ENCODE data around the gene CABCOCO1. TPM values are rescaled to one million over a fixed set of nuclear protein-coding genes. Genes with fewer than 3 reads are reported as not detected.
"Not testable (repeated sequence)": the region's sequence is repeated elsewhere in the genome, so short reads cannot be mapped to it uniquely, and the experiment has no call there.

The CABCOCO1 gene
- total RNA-seq, 8 experiments from 2014 or later = 0.63 to 12.5 (median 1.3) TPM

GRCh38 chr10:61731638-61732037 is 68.9 kb downstream of the CABCOCO1 start:
- Histone ChIP-seq H3K4me1 (replicated peaks in 1 of 2) (no peaks in the 10 kb centered on the region), H3K27ac (no peak overlapping the region), H3K4me3 (no peak overlapping the region)
- WGBS, 10 experiments = 0 to 100% (median 76%) methylated on average over 1 of the region's 1 CpG; no CpG with 5 or more reads in 2 of the 10 experiments
- in situ Hi-C loops (cut with MboI; ENCODE audit: low pct_unique_long_range_greater_than_20kb in 2 of 9, low sequenced_read_pairs in 9 of 9, unreplicated experiment in 9 of 9) = loop anchor here in 1 of 9 experiments (25.0 kb wide), 2 partner anchors 594 to 919 kb away; no protein-coding TSS in a partner anchor
- no peak for ATAC-seq (replicated peaks in 6 of 8)

- 47 to 96% (median 68%) methylated on average over 2 to 4 of the region's 4 CpGs; no CpG with 5 or more reads in 1 of the 10 experiments for WGBS, 10 experiments
- Histone ChIP-seq H3K4me3 (no peak overlapping the region), H3K27ac (no peak overlapping the region), H3K4me1 (replicated peaks in 1 of 2) (no peaks in the 10 kb centered on the region)
- ATAC-seq (replicated peaks in 6 of 8) = no peak
- in situ Hi-C loops (cut with MboI; ENCODE audit: low pct_unique_long_range_greater_than_20kb in 2 of 9, low sequenced_read_pairs in 9 of 9, unreplicated experiment in 9 of 9) = loop anchor here in 1 of 9 experiments (25.0 kb wide), 2 partner anchors 595 to 920 kb away; no protein-coding TSS in a partner anchor
Observed at GRCh38 chr10:61732629-61733278, 70.0 kb downstream of the CABCOCO1 start.

- no peak overlapping the region for H3K27ac ChIP-seq
- no peaks in the 10 kb centered on the region for H3K4me1 ChIP-seq (replicated peaks in 1 of 2)
- WGBS, 10 experiments = 25 to 100% (median 79%) methylated on average over 1 of the region's 1 CpG
- no peak overlapping the region for H3K4me3 ChIP-seq
- in situ Hi-C loops (cut with MboI; ENCODE audit: low pct_unique_long_range_greater_than_20kb in 2 of 9, low sequenced_read_pairs in 9 of 9, unreplicated experiment in 9 of 9) = loop anchor here in 1 of 9 experiments (25.0 kb wide), 2 partner anchors 596 to 921 kb away; no protein-coding TSS in a partner anchor
- ATAC-seq (replicated peaks in 6 of 8) = peak in 2 of 8 experiments; percentile 27 to 33
Observed at GRCh38 chr10:61733358-61733940, 70.7 kb downstream of the CABCOCO1 start.

GRCh38 chr10:61735882-61736281 is 73.2 kb downstream of the CABCOCO1 start:
- H3K4me1 ChIP-seq (replicated peaks in 1 of 2) = no peaks in the 10 kb centered on the region
- WGBS, 10 experiments = 66 to 100% (median 90%) methylated on average over 1 to 3 of the region's 3 CpGs; no CpG with 5 or more reads in 1 of the 10 experiments
- H3K4me3 ChIP-seq = no peak overlapping the region
- in situ Hi-C loops (cut with MboI; ENCODE audit: low pct_unique_long_range_greater_than_20kb in 2 of 9, low sequenced_read_pairs in 9 of 9, unreplicated experiment in 9 of 9) = loop anchor here in 1 of 9 experiments (25.0 kb wide), 2 partner anchors 599 to 924 kb away; no protein-coding TSS in a partner anchor
- ATAC-seq (replicated peaks in 6 of 8) = no peak
- H3K27ac ChIP-seq = no peak overlapping the region

GRCh38 chr10:61737455-61737854 is 74.7 kb downstream of the CABCOCO1 start:
- not testable (repeated sequence) for ATAC-seq (replicated peaks in 6 of 8); H3K4me3 ChIP-seq; H3K4me1 ChIP-seq (replicated peaks in 1 of 2); H3K27ac ChIP-seq
- WGBS, 10 experiments = 33 to 100% (median 100%) methylated on average over 1 to 6 of the region's 6 CpGs; no CpG with 5 or more reads in 1 of the 10 experiments
- in situ Hi-C loops (cut with MboI; ENCODE audit: low pct_unique_long_range_greater_than_20kb in 2 of 9, low sequenced_read_pairs in 9 of 9, unreplicated experiment in 9 of 9) = loop anchor here in 1 of 9 experiments (25.0 kb wide), 2 partner anchors 600 to 925 kb away; no protein-coding TSS in a partner anchor

- WGBS, 10 experiments = 22 to 100% (median 90%) methylated on average over 1 of the region's 1 CpG; no CpG with 5 or more reads in 1 of the 10 experiments
- Histone ChIP-seq H3K27ac (no peak overlapping the region), H3K4me1 (replicated peaks in 1 of 2) (peaks cover 0 to 13% of the 10 kb centered on the region in 2 donors), H3K4me3 (no peak overlapping the region)
- in situ Hi-C loops (cut with MboI; ENCODE audit: low pct_unique_long_range_greater_than_20kb in 2 of 9, low sequenced_read_pairs in 9 of 9, unreplicated experiment in 9 of 9) = loop anchor here in 1 of 9 experiments (25.0 kb wide), 2 partner anchors 606 to 931 kb away; no protein-coding TSS in a partner anchor
- no peak for ATAC-seq (replicated peaks in 6 of 8)
Observed at GRCh38 chr10:61742812-61743211, 80.1 kb downstream of the CABCOCO1 start.

- Histone ChIP-seq H3K4me3 (no peak overlapping the region), H3K4me1 (replicated peaks in 1 of 2) (peaks cover 0 to 13% of the 10 kb centered on the region in 2 donors), H3K27ac (no peak overlapping the region)
- 86 to 100% (median 100%) methylated on average over 1 of the region's 1 CpG; no CpG with 5 or more reads in 3 of the 10 experiments for WGBS, 10 experiments
- no peak for ATAC-seq (replicated peaks in 6 of 8)
- in situ Hi-C loops (cut with MboI; ENCODE audit: low pct_unique_long_range_greater_than_20kb in 2 of 9, low sequenced_read_pairs in 9 of 9, unreplicated experiment in 9 of 9) = loop anchor here in 1 of 9 experiments (25.0 kb wide), 2 partner anchors 607 to 932 kb away; no protein-coding TSS in a partner anchor
Observed at GRCh38 chr10:61744469-61744868, 81.7 kb downstream of the CABCOCO1 start.

- in situ Hi-C loops (cut with MboI; ENCODE audit: low pct_unique_long_range_greater_than_20kb in 2 of 9, low sequenced_read_pairs in 9 of 9, unreplicated experiment in 9 of 9) = loop anchor here in 1 of 9 experiments (25.0 kb wide), 2 partner anchors 609 to 934 kb away; no protein-coding TSS in a partner anchor
- ATAC-seq (replicated peaks in 6 of 8) = peak in 5 of 8 experiments; percentile 92 to 98 (median 97)
- Histone ChIP-seq H3K4me3 (no peak overlapping the region), H3K27ac (no peak overlapping the region), H3K4me1 (replicated peaks in 1 of 2) (peaks cover 0 to 13% of the 10 kb centered on the region in 2 donors)
- 33 to 95% (median 58%) methylated on average over 1 to 2 of the region's 2 CpGs; no CpG with 5 or more reads in 1 of the 10 experiments for WGBS, 10 experiments
Observed at GRCh38 chr10:61746377-61746776, 83.6 kb downstream of the CABCOCO1 start.

- Histone ChIP-seq H3K4me1 (replicated peaks in 1 of 2) (peaks cover 0 to 17% of the 10 kb centered on the region in 2 donors), H3K27ac (no peak overlapping the region), H3K4me3 (no peak overlapping the region)
- in situ Hi-C loops (cut with MboI; ENCODE audit: low pct_unique_long_range_greater_than_20kb in 2 of 9, low sequenced_read_pairs in 9 of 9, unreplicated experiment in 9 of 9) = loop anchor here in 1 of 9 experiments (25.0 kb wide), 2 partner anchors 610 to 935 kb away; no protein-coding TSS in a partner anchor
- ATAC-seq (replicated peaks in 6 of 8) = no peak
- 83 to 100% (median 95%) methylated on average over 1 to 2 of the region's 2 CpGs for WGBS, 10 experiments
Observed at GRCh38 chr10:61747307-61747706, 84.6 kb downstream of the CABCOCO1 start.

GRCh38 chr10:61749291-61749690 is 86.6 kb downstream of the CABCOCO1 start:
- no peak for ATAC-seq (replicated peaks in 6 of 8)
- Histone ChIP-seq H3K4me3 (no peak overlapping the region), H3K27ac (no peak overlapping the region), H3K4me1 (replicated peaks in 1 of 2) (peaks cover 0 to 17% of the 10 kb centered on the region in 2 donors)
- WGBS, 10 experiments = 83 to 100% (median 99%) methylated on average over 1 to 3 of the region's 3 CpGs
- in situ Hi-C loops (cut with MboI; ENCODE audit: low pct_unique_long_range_greater_than_20kb in 2 of 9, low sequenced_read_pairs in 9 of 9, unreplicated experiment in 9 of 9) = loop anchor here in 1 of 9 experiments (25.0 kb wide), 2 partner anchors 612 to 937 kb away; no protein-coding TSS in a partner anchor

GRCh38 chr10:61750943-61751471 is 88.3 kb downstream of the CABCOCO1 start:
- ATAC-seq (replicated peaks in 6 of 8) = peak in 3 of 8 experiments; percentile 70 to 82 (median 78)
- Histone ChIP-seq H3K4me3 (no peak overlapping the region), H3K4me1 (replicated peaks in 1 of 2) (peaks cover 0 to 17% of the 10 kb centered on the region in 2 donors), H3K27ac (no peak overlapping the region)
- 64 to 100% (median 95%) methylated on average over 1 to 6 of the region's 6 CpGs for WGBS, 10 experiments
- in situ Hi-C loops (cut with MboI; ENCODE audit: low pct_unique_long_range_greater_than_20kb in 2 of 9, low sequenced_read_pairs in 9 of 9, unreplicated experiment in 9 of 9) = no loop called here

- WGBS, 10 experiments = 0 to 100% (median 83%) methylated on average over 1 to 3 of the region's 3 CpGs; no CpG with 5 or more reads in 1 of the 10 experiments
- Histone ChIP-seq H3K27ac (no peak overlapping the region), H3K4me3 (no peak overlapping the region), H3K4me1 (replicated peaks in 1 of 2) (peaks cover 0 to 12% of the 10 kb centered on the region in 2 donors)
- in situ Hi-C loops (cut with MboI; ENCODE audit: low pct_unique_long_range_greater_than_20kb in 2 of 9, low sequenced_read_pairs in 9 of 9, unreplicated experiment in 9 of 9) = no loop called here
- ATAC-seq (replicated peaks in 6 of 8) = no peak
Observed at GRCh38 chr10:61751599-61751998, 88.9 kb downstream of the CABCOCO1 start.
